Testis (tissue), 3 donors: ENCODE results near the gene SBNO2. TPM values are rescaled to one million over a fixed set of nuclear protein-coding genes. Genes with fewer than 3 reads are reported as not detected.
A peak's percentile ranks its signal among the peaks of the same experiment; 100 is the strongest.

Experiments used
- DNase-seq: peaks from one replicate; pipeline ENCODE4 v3.0.0-alpha.2; 2019
- H3K27ac ChIP-seq, 2 donors: fragments of 200-600 bp; sonication (generic); one replicate each; pipeline ENCODE4 v1.5.1; 2019
- H3K27me3 ChIP-seq: fragments of 200-600 bp; sonication (generic); one replicate; pipeline ENCODE4 v1.5.1; 2019
- H3K36me3 ChIP-seq: fragments of 200-600 bp; sonication (generic); one replicate; pipeline ENCODE4 v1.5.1; 2017; ENCODE audit warnings: low read depth; ENCODE audit errors: missing control alignments
- H3K4me1 ChIP-seq: fragments of 200-600 bp; sonication (generic); one replicate; pipeline ENCODE4 v1.5.1; 2019
- H3K4me3 ChIP-seq, 2 donors: fragments of 200-600 bp; sonication (generic); one replicate each; pipeline ENCODE4 v1.5.1; 2017 to 2019
- H3K9me3 ChIP-seq: fragments of 200-600 bp; sonication (generic); one replicate; pipeline ENCODE4 v1.5.1; 2017
- CTCF ChIP-seq, 3 experiments: fragments of 450-650 bp in 2 of 3; fragments of 200-600 bp in 1 of 3; sonication (generic) in 1 of 3; IDR thresholded peaks; one replicate each; pipeline ENCODE4 v1.5.1; 2016 to 2019; ENCODE audit warnings: antibody characterized with exemption in 3 of 3, mild to moderate bottlenecking in 2 of 3, moderate library complexity in 1 of 3
- POLR2A ChIP-seq: fragments of 450-650 bp; IDR thresholded peaks from one replicate; pipeline ENCODE4 v1.6.1; 2017; ENCODE audit warnings: antibody characterized with exemption, mild to moderate bottlenecking, moderate library complexity
- WGBS, 2 donors: methylation state at CpG; one replicate each; pipeline ENCODE4 v1.1.5; 2018; 5-methylcytosine and 5-hydroxymethylcytosine counted together
- intact Hi-C: fragments of 100-400 bp; cut with DNase I; formaldehyde crosslinking; loops from one replicate; pipeline ENCODE4 v1.15.1; 2023; ENCODE audit warnings: low total_unique reads
- polyA plus RNA-seq: library from polyadenylated mRNA; stranded (reverse); fragments of 350-450 nt; fragmentation: Illumina TruSeq; extraction: RNeasy Lipid Tissue Mini Kit (QIAGEN cat#74804); gene quantifications from one replicate; pipeline ENCODE4 v1.2.3, GENCODE V29; 2014; ENCODE audit warnings: low read depth, low replicate concordance; ENCODE audit not compliant: insufficient read depth
- total RNA-seq, 2 donors: library from RNA; depleted of rRNA; stranded (reverse); fragments of >200 nt; gene quantifications; one replicate each; pipeline ENCODE4 v1.2.3, GENCODE V29; 2016

SBNO2 gene
- total and polyA plus RNA-seq, 3 donors from 2014 or later, result 34.3 to 65.0 (median 58.9) TPM

DNA sequence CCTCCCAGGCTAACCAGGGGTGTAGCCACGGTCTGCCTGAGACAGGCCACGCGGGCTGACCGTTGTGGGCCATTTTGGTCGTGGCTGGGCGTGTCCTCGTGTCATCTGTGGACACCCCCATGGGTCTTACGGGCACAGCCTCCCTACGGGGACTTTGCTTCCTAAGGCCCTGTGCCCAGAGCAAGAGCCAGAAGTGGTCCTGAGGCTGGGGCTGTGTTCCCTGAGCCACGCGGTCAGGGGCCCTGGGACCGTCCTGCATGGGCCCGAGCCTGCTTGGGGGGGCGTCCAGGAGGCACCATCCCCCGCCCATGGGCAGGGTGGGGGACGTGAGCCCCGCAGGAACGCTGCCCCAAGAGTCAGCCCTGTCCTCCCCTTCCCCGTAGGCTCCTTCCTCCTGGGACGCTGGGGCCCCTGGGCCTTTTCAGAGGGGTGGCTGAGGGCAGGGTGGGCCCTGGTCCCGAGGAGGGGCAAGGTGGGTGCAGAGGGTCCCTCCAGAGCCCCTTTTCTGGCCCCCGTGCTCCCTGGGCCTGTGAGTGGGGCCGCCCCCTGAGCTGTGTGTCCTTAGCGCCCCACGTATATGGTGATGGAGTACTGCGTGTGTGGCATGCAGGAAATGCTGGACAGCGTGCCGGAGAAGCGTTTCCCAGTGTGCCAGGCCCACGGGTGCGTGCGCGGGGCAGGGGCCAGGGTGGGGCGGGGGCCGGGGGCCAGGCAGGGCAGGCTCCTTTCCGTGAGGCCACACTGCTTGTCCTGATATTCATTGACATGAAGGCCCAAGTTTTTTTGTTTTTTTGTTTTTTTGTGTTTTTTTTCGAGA is 44.9 kb upstream of the SBNO2 start:
- intact Hi-C loops, result no loop called here
- Histone ChIP-seq H3K9me3 (no peaks in the 10 kb centered on the region), H3K36me3 (no peaks in the 10 kb centered on the region), H3K27ac (peak overlapping the region; percentile 68 to 73), H3K27me3 (no peaks in the 10 kb centered on the region), H3K4me1 (peaks cover 52% of the 10 kb centered on the region), H3K4me3 (no peak overlapping the region)
- 77 to 88% methylated on average over 12 to 32 of the region's 37 CpGs for WGBS, 2 donors
- TF ChIP-seq CTCF (IDR thresholded peaks at IDR 0.05), result no peak
- TF ChIP-seq POLR2A, result no peak
- no peak for DNase-seq

DNA sequence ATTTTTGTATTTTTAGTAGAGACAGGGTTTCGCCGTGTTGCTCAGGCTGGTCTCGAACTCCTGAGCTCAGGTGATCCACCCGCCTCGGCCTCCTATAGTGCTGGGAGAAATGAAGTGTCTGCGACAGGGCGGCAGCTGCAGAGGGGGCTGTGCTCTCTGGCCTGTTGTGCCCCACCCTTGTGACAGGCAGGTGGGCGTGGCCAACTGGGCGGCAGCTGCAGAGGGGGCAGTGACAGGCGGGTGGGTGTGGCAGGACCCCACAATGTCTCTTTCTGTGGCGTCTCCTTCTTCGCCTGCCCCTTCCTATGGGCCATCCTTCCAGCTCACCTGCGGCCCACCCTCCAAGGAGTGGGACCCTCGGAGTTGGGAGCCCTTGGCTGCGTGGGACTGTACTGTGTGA is 43.3 kb upstream of the SBNO2 start:
- TF ChIP-seq POLR2A, result no peak
- no peak for TF ChIP-seq CTCF (IDR thresholded peaks at IDR 0.05)
- Histone ChIP-seq H3K27ac (peak overlapping the region; percentile 68 to 73), H3K4me1 (peaks cover 55% of the 10 kb centered on the region), H3K9me3 (no peaks in the 10 kb centered on the region), H3K36me3 (no peaks in the 10 kb centered on the region), H3K4me3 (no peak overlapping the region), H3K27me3 (no peaks in the 10 kb centered on the region)
- 83 to 100% methylated on average over 9 to 15 of the region's 15 CpGs for WGBS, 2 donors
- no peak for DNase-seq
- intact Hi-C loops, result no loop called here

DNA sequence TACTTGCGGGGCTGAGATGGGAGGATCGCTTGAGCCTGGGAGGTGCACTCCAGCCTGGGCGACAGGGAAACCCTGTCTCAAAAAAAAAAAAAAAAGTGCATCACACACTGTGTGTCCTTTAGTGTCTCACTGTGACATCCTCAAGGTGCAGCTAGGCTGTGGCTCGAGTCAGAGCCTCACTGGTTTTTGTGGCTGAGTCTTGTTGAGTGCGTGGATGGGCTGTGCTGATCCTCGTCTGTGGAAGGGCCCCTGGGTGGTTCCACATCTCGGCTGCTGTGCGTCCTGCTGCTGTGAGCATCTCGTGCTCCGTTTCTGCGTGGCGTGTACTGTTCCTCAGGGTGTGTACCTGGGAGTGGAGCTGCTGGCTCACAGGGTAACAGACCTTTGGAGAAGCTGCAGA is 42.7 kb upstream of the SBNO2 start:
- Histone ChIP-seq H3K9me3 (no peaks in the 10 kb centered on the region), H3K27me3 (no peaks in the 10 kb centered on the region), H3K36me3 (no peaks in the 10 kb centered on the region), H3K27ac (peak overlapping the region in 1 of 2 donors; percentile 86), H3K4me1 (peaks cover 52% of the 10 kb centered on the region), H3K4me3 (no peak overlapping the region)
- 63 to 81% methylated on average over 12 of the region's 12 CpGs for WGBS, 2 donors
- TF ChIP-seq CTCF (IDR thresholded peaks at IDR 0.05) (no peak), POLR2A (no peak)
- no peak for DNase-seq
- intact Hi-C loops, result no loop called here

DNA sequence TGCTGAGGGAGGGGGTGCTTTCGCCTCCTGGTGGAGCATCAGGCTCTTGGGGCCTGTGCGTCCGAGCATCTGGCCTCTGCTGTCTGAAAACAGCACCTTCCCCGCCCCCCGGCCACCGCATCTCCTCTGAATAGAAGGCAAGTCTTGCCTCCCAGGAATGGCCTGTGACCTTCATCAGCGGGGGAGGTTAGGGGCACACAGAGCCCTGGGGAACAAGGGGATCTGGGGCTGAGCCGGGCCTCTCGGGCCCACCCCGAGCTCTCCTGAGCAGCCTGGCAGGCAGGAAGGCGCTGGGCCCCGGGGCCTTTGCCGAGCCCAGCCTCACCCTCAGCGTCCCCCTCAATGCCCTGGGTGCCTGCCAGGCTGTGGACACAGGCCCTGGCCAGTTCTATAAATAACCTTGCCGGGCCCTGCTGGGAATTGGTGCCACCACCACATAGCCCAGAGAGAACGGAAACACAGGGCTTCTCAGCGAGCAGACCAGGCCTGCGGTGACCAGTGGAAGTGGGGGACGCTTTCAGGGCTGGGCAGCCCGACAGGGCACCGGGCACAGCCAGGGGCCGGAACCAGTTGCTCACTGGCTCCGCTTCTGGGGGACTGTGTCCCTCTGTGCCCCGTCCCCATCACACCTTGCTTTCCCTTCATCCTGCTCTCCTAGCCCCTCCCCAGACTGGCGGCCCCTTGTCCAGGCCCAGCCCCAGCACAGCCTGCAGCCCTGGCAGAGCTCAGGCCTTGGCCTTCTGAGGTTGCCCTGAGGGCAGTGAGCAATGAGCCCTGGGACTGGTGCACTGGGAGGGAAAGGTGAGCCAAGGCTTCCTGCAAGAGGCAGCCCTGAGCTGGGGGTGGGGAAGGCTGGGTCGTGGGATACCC is 41.0 kb upstream of the SBNO2 start:
- Histone ChIP-seq H3K4me1 (peaks cover 62% of the 10 kb centered on the region), H3K27ac (peak overlapping the region; percentile 85 to 86), H3K27me3 (no peaks in the 10 kb centered on the region), H3K9me3 (no peaks in the 10 kb centered on the region), H3K4me3 (no peak overlapping the region), H3K36me3 (no peaks in the 10 kb centered on the region)
- 54 to 86% methylated on average over 1 to 26 of the region's 26 CpGs for WGBS, 2 donors
- intact Hi-C loops, result no loop called here
- peak; percentile 77 for DNase-seq
- TF ChIP-seq POLR2A (no peak), CTCF (IDR thresholded peaks at IDR 0.05) (no peak)
